Tibial artery (tissue), 4 donors: ENCODE measurements around the gene PTPRN2.
A peak's percentile ranks its signal among the peaks of the same experiment; 100 is the strongest.

Source experiments
- DNase-seq, 2 donors: peaks; one replicate each; pipeline ENCODE4 v3.0.0-alpha.2; 2019
- H3K27ac ChIP-seq, 2 donors: fragments of 200-600 bp; sonication (generic) in 1 of 2; 1 replicate in 1 of 2; 2 replicates in 1 of 2; pipeline ENCODE4 v1.5.1; 2018 to 2019; ENCODE audit warnings: mild to moderate bottlenecking in 1 of 2
- H3K27me3 ChIP-seq, 2 donors: fragments of 200-600 bp; sonication (generic) in 1 of 2; one replicate each; pipeline versions ENCODE4 v1.5.1 to v1.6.0; 2016 to 2019
- H3K36me3 ChIP-seq, 3 donors: fragments of 200-600 bp; sonication (generic) in 2 of 3; one replicate each; pipeline ENCODE4 v1.5.1; 2016 to 2019; ENCODE audit warnings: mild to moderate bottlenecking in 2 of 3
- H3K4me1 ChIP-seq, 4 donors: fragments of 200-600 bp; sonication (generic) in 2 of 4; 1 replicate in 3 of 4; 2 replicates in 1 of 4; pipeline ENCODE4 v1.5.1; 2016 to 2019
- H3K4me3 ChIP-seq, 2 donors: fragments of 200-600 bp; sonication (generic) in 1 of 2; 1 replicate in 1 of 2; 2 replicates in 1 of 2; pipeline ENCODE4 v1.5.1; 2018 to 2019; ENCODE audit warnings: mild to moderate bottlenecking in 2 of 2
- H3K9me3 ChIP-seq, 3 donors: fragments of 200-600 bp; sonication (generic) in 1 of 3; one replicate each; pipeline ENCODE4 v1.5.1; 2016 to 2019
- CTCF ChIP-seq, 2 experiments: fragments of 200-600 bp in 1 of 2; fragments of 450-650 bp in 1 of 2; IDR thresholded peaks; one replicate each; pipeline ENCODE4 v1.5.1; 2017 to 2019; ENCODE audit warnings: antibody characterized with exemption in 2 of 2, mild to moderate bottlenecking in 1 of 2, moderate library complexity in 1 of 2
- intact Hi-C: fragments of 100-400 bp; cut with DNase I; formaldehyde crosslinking; loops from one replicate; pipeline ENCODE4 v1.15.0; 2023; ENCODE audit warnings: low total_unique reads

PTPRN2 gene

GRCh38 chr7:157529768-157530560 lies 1057.7 kb downstream of the PTPRN2 start:
- H3K27ac ChIP-seq, result no peak overlapping the region
- peaks cover 0 to 29% (median 17%) of the 10 kb centered on the region in 3 donors for H3K9me3 ChIP-seq
- no peak for TF ChIP-seq CTCF (IDR thresholded peaks at IDR 0.05)
- intact Hi-C loops, result no loop called here
- no peak overlapping the region for H3K4me3 ChIP-seq
- no peaks in the 10 kb centered on the region for H3K4me1 ChIP-seq
- peaks cover 0 to 3% of the 10 kb centered on the region in 2 donors for H3K27me3 ChIP-seq
- H3K36me3 ChIP-seq, result no peaks in the 10 kb centered on the region
- peak in 1 of 2 donors; percentile 35 for DNase-seq

- H3K27me3 ChIP-seq, result peaks cover 0 to 8% of the 10 kb centered on the region in 2 donors
- intact Hi-C loops, result no loop called here
- H3K4me1 ChIP-seq, result no peaks in the 10 kb centered on the region
- peaks cover 0 to 26% (median 17%) of the 10 kb centered on the region in 3 donors for H3K9me3 ChIP-seq
- no peak for TF ChIP-seq CTCF (IDR thresholded peaks at IDR 0.05)
- H3K27ac ChIP-seq, result no peak overlapping the region
- DNase-seq, result peak; percentile 11 to 47
- H3K4me3 ChIP-seq, result no peak overlapping the region
- no peaks in the 10 kb centered on the region for H3K36me3 ChIP-seq
Observed at GRCh38 chr7:157528785-157529341, 1058.8 kb downstream of the PTPRN2 start.

GRCh38 chr7:157527686-157528085 lies 1059.9 kb downstream of the PTPRN2 start:
- Histone ChIP-seq H3K4me3 (no peak overlapping the region), H3K4me1 (no peaks in the 10 kb centered on the region), H3K27ac (no peak overlapping the region), H3K27me3 (peaks cover 0 to 16% of the 10 kb centered on the region in 2 donors), H3K9me3 (peaks cover 0 to 17% (median 15%) of the 10 kb centered on the region in 3 donors), H3K36me3 (no peaks in the 10 kb centered on the region)
- intact Hi-C loops, result no loop called here
- TF ChIP-seq CTCF (IDR thresholded peaks at IDR 0.05), result no peak
- DNase-seq, result peak in 1 of 2 donors; percentile 52

GRCh38 chr7:157526913-157527634 lies 1060.5 kb downstream of the PTPRN2 start:
- no peaks in the 10 kb centered on the region for H3K4me1 ChIP-seq
- no peak for TF ChIP-seq CTCF (IDR thresholded peaks at IDR 0.05)
- H3K27me3 ChIP-seq, result peaks cover 0 to 20% of the 10 kb centered on the region in 2 donors
- H3K4me3 ChIP-seq, result no peak overlapping the region
- no peaks in the 10 kb centered on the region for H3K36me3 ChIP-seq
- no peak overlapping the region for H3K27ac ChIP-seq
- intact Hi-C loops, result no loop called here
- DNase-seq, result no peak
- peaks cover 0 to 12% (median 11%) of the 10 kb centered on the region in 3 donors for H3K9me3 ChIP-seq

GRCh38 chr7:157526005-157526912 lies 1061.4 kb downstream of the PTPRN2 start:
- Histone ChIP-seq H3K4me3 (no peak overlapping the region), H3K36me3 (no peaks in the 10 kb centered on the region), H3K27ac (no peak overlapping the region), H3K9me3 (peaks cover 0 to 10% (median 3%) of the 10 kb centered on the region in 3 donors), H3K4me1 (no peaks in the 10 kb centered on the region), H3K27me3 (peaks cover 0 to 20% of the 10 kb centered on the region in 2 donors)
- TF ChIP-seq CTCF (IDR thresholded peaks at IDR 0.05), result no peak
- DNase-seq, result peak in 1 of 2 donors; percentile 58
- intact Hi-C loops, result no loop called here
